HG02759 (cell line): ENCODE data around the gene ITGAD.
"Not testable (repeated sequence)": the region's sequence is repeated elsewhere in the genome, so short reads cannot be mapped to it uniquely, and the experiment has no call there.

Experiments
- ATAC-seq: cut with Tn5 transposase; IDR thresholded peaks from one replicate; pipeline ENCODE4 v1.9.1; 2021; ENCODE audit warnings: mild to moderate bottlenecking, moderate library complexity; ENCODE audit not compliant: unreplicated experiment

Gene ITGAD

GRCh38 chr16:31403590-31404352, 10.6 kb downstream of the ITGAD start:
- ATAC-seq, result no peak

GRCh38 chr16:31404353-31405064, 11.4 kb downstream of the ITGAD start:
- no peak for ATAC-seq

DNA sequence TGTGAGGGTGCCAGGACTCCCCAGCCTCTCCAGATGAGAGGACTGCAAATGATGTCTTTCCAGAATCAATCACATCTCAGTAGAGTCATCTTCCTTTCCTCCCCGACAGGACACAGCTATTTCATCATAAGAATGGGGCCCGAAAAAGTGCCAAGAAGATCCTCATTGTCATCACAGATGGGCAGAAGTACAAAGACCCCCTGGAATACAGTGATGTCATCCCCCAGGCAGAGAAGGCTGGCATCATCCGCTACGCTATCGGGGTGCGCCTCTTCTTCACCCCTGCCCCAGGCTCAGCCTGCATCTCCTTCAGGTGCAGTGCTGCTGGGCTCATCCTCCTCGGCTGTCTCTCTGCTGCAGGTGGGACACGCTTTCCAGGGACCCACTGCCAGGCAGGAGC, 14.3 kb downstream of the ITGAD start:
- ATAC-seq, result no peak

DNA sequence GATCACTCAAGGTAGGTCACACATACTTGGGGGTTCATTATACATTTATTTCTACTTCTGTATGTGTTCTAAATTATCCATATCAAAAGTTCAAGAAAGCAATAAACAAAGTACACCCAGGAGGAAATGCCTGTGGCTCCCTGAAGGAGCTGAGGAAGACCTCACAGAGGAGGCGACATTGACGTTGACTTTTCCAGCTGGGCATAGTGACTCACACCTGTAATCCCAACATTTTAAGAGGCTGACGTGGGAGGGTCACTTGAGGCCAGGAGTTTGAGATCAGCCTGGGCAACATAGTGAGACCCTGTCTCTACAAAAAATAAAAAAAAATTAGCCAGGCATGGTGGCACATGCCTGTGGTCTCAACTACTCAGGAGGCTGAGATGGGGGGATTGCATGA, 16.3 kb downstream of the ITGAD start:
- no peak for ATAC-seq

DNA sequence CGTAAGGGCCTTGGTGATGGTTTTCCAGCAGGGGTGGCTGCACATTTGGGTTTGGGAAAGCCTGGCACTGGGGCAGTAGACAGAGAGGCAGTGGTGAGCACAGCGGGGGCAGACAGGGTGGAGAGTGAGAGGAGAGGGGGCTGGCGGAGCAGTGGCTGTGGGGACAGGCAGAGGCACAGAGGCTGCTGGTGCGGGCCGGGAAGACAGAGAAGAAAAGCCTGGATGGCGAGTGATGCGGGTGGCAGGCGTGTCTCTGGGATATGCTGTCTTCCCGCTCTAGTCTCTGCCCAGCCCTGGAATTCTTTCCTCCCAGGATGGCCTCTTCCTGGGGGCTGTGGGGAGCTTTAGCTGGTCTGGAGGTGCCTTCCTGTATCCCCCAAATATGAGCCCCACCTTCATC, 16.9 kb downstream of the ITGAD start:
- no peak for ATAC-seq

GRCh38 chr16:31411024-31411844, 18.1 kb downstream of the ITGAD start:
- ATAC-seq, result no peak

DNA sequence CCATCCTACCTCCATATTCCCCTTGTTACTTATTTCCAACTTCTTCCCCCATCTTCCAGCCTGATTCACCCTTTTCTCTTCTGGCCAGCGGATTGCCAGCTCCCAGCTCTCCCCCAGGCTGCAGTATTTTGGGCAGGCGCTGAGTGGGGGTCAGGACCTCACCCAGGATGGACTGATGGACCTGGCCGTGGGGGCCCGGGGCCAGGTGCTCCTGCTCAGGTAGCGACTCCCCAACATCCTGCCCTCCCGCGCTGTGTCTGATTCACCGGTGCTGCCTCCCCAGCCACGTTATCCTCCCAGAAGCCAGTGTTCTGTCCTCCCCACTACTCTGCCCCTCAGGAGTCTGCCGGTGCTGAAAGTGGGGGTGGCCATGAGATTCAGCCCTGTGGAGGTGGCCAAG, 19.6 kb downstream of the ITGAD start:
- ATAC-seq, result no peak

DNA sequence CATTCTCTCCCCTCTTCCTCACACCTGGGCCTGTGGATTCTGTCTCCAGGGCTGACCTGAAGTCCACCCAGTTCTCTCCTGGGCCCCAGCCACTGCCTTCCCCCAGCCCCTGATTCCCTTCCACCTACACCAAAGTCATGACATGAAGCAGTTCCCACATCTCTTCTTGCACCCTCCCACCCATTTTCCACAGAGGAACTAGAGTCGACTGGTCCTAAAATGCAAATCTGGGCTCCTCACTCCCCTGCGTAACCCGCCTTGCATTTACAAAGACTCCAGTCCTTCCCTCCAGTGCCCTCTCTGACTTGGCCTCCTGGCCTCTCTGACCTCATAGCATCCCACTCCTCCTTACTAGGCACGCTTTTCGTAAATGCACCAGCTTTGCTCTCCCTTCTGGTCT, 20.2 kb downstream of the ITGAD start:
- no peak for ATAC-seq

DNA sequence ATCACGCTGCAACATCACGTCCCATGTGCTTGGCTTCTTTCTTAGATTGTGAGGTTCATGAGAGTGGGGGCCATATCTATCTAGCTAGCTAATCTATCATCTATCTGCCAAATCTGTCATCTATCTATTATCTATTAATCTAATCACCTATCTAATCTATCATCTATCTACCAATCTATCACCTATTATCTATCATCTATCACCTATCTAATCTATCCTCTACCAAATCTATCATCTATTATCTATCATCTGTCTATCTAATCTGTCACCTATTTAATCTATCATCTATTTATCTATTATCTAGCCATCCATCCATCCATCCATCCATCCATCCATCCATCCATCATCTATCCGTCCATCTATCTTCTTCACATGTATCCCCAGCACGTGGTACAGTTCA, 20.8 kb downstream of the ITGAD start:
- ATAC-seq, result no peak

DNA sequence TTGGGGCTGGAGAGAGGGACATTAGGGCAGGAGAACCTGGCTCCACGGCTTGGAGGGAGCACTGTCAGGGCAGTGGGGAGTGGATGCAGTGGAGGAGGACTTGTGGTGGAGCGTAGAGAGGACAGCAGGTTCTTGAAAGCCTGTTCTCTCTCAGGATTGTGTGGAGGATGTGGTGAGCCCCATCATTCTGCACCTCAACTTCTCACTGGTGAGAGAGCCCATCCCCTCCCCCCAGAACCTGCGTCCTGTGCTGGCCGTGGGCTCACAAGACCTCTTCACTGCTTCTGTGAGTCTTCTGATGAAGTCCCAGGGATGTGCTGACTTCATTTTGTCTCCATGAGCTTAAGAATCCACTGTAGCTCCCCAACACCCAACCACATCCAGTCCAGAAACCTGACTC, 21.6 kb downstream of the ITGAD start:
- no peak for ATAC-seq

GRCh38 chr16:31416371-31416770, 23.2 kb downstream of the ITGAD start:
- ATAC-seq, result no peak

- ATAC-seq, result not testable (repeated sequence)
These were observed 23.9 kb downstream of the ITGAD start for GRCh38 chr16:31417036-31417435.

GRCh38 chr16:31417916-31418315, 24.8 kb downstream of the ITGAD start:
- no peak for ATAC-seq

GRCh38 chr16:31420037-31420436, 26.9 kb downstream of the ITGAD start:
- no peak for ATAC-seq

- ATAC-seq, result no peak
These were observed 28.5 kb downstream of the ITGAD start for GRCh38 chr16:31421587-31421986.

GRCh38 chr16:31423241-31423640, 30.1 kb downstream of the ITGAD start:
- no peak for ATAC-seq

- ATAC-seq, result no peak
These were observed 30.7 kb downstream of the ITGAD start for GRCh38 chr16:31423801-31424200.

DNA sequence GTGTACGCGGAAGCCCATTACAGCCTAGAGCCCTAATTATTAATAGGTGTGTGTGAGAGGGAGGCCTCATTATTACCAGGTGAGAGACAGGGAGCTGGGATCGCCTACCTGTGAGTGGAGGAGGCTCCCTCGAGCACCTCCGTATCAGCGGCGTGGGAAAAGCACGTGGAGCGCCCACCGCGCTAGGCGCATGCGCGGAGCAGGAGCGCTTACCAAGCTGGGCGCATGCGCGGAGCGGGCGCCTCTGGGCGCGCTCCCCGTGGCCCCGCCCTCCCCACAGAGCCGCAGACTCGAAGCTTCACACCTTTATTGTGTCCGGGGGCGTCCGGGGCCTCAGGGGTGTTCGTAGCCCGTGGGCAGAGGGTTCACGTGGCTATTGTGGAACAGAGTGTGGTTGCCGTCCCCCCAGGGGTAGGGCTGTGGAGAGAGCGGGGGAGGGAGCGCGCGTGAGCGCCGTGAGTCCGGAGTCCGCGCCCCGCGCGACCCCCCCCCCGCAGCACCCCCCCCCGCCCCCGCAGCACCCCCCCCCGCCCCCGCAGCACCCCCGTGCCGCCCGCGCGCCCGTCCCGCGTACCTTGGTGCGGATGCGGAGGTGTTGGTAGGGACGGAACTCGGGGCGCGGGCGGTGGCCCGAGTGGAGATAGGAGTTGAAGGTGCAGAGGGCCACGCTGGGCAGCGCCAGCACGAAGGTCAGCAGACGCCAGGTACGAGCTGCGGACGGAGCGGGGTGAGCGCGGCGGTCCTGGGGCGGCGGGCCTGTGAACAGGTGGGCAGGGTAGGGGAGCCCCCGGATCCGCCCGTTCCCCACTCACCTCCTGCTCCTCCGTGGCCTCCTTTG, 34.5 kb downstream of the ITGAD start:
- no peak for ATAC-seq

GRCh38 chr16:31428279-31428597, 35.1 kb downstream of the ITGAD start, which contains the start of gene COX6A2:
COX6A2 (minus strand) TSS chr16:31428360; CDS start chr16:31428325, 35 bp downstream.
- ATAC-seq, result no peak

GRCh38 chr16:31428638-31429247, 35.6 kb downstream of the ITGAD start:
- ATAC-seq, result no peak
